GM23338 (cell line): Measurements from ENCODE around the gene SPATA20. TPM values are rescaled to one million over a fixed set of nuclear protein-coding genes. Genes with fewer than 3 reads are reported as not detected.

Source experiments
- ATAC-seq: fragments of 200-7000 bp; cut with Tn5 transposase; 3 replicates; pipeline ENCODE4 v1.9.1; 2020
- DNase-seq: peaks from one replicate; pipeline ENCODE4 v3.0.0-alpha.2; 2015; ENCODE audit warnings: low spot score
- H2AFZ ChIP-seq: fragments of 200-600 bp; sonication (generic); 2 replicates; pipeline ENCODE4 v1.8.0; 2016; ENCODE audit warnings: antibody characterized with exemption, mild to moderate bottlenecking, moderate library complexity
- H3F3A ChIP-seq: fragments of 200-600 bp; sonication (generic); replicated peaks from 2 replicates; pipeline ENCODE4 v1.8.0; 2017; ENCODE audit warnings: antibody characterized with exemption, mixed run types, low read depth
- H3K27ac ChIP-seq: fragments of 200-600 bp; sonication (generic); 2 replicates; pipeline ENCODE4 v1.6.1; 2016; ENCODE audit warnings: low read depth
- H3K27me3 ChIP-seq: fragments of 200-600 bp; sonication (generic); 2 replicates; pipeline ENCODE4 v1.8.0; 2016; ENCODE audit warnings: mild to moderate bottlenecking, mixed run types, moderate library complexity; ENCODE audit not compliant: insufficient read depth
- H3K36me3 ChIP-seq: fragments of 200-600 bp; sonication (generic); 2 replicates; pipeline ENCODE4 v1.8.0; 2016; ENCODE audit warnings: mild to moderate bottlenecking; ENCODE audit not compliant: insufficient read depth
- H3K4me1 ChIP-seq: fragments of 200-600 bp; sonication (generic); 2 replicates; pipeline ENCODE4 v1.8.0; 2016; ENCODE audit warnings: mild to moderate bottlenecking, moderate library complexity; ENCODE audit not compliant: insufficient read depth
- H3K4me2 ChIP-seq: fragments of 200-600 bp; sonication (generic); 2 replicates; pipeline ENCODE4 v1.7.1; 2017; ENCODE audit warnings: mixed run types
- H3K4me3 ChIP-seq: fragments of 200-600 bp; sonication (generic); 2 replicates; pipeline ENCODE4 v1.6.1; 2016; ENCODE audit warnings: mixed run types
- H3K79me2 ChIP-seq: fragments of 200-600 bp; sonication (generic); replicated peaks from 2 replicates; pipeline ENCODE4 v1.8.0; 2017; ENCODE audit warnings: mild to moderate bottlenecking; ENCODE audit not compliant: insufficient read depth
- H3K9me2 ChIP-seq: fragments of 200-600 bp; sonication (generic); 2 replicates; pipeline ENCODE4 v1.8.0; 2017; ENCODE audit not compliant: insufficient read depth
- H4K20me1 ChIP-seq: fragments of 200-600 bp; sonication (generic); replicated peaks from 2 replicates; pipeline ENCODE4 v1.8.0; 2017; ENCODE audit warnings: mild to moderate bottlenecking; ENCODE audit not compliant: insufficient read depth
- H3K27ac Mint-ChIP-seq: 2 replicates; pipeline ENCODE4 v1.8.0; 2020; ENCODE audit warnings: inconsistent platforms, mild to moderate bottlenecking, moderate library complexity, mixed read lengths
- H3K27me3 Mint-ChIP-seq: 3 replicates; pipeline ENCODE4 v1.8.0; 2022; ENCODE audit warnings: low read depth, mild to moderate bottlenecking, moderate library complexity, mixed read lengths, inconsistent platforms; ENCODE audit not compliant: insufficient read depth, poor library complexity
- H3K36me3 Mint-ChIP-seq: 3 replicates; pipeline ENCODE4 v1.8.0; 2021; ENCODE audit warnings: low read depth, mild to moderate bottlenecking, inconsistent platforms, moderate library complexity, mixed read lengths
- H3K4me1 Mint-ChIP-seq: 3 replicates; pipeline ENCODE4 v1.8.0; 2020; ENCODE audit warnings: mild to moderate bottlenecking, inconsistent platforms, mixed read lengths
- H3K4me3 Mint-ChIP-seq: 3 replicates; pipeline ENCODE4 v1.8.0; 2021; ENCODE audit warnings: moderate library complexity, mild to moderate bottlenecking, inconsistent platforms, mixed read lengths
- H3K9me3 Mint-ChIP-seq: 3 replicates; pipeline ENCODE4 v1.8.0; 2020; ENCODE audit warnings: moderate library complexity, mild to moderate bottlenecking, inconsistent platforms, mixed read lengths
- CREB1 ChIP-seq: fragments of 250-450 bp; sonication (Bioruptor Pico); IDR thresholded peaks from 2 replicates; pipeline ENCODE4 v1.5.0; 2020; ENCODE audit warnings: low read depth, mild to moderate bottlenecking, moderate library complexity
- EZH2 ChIP-seq: fragments of 200-600 bp; sonication (generic); IDR thresholded peaks from one replicate; pipeline ENCODE4 v1.8.0; 2017; ENCODE audit warnings: antibody characterized with exemption, mild to moderate bottlenecking, low read depth; ENCODE audit not compliant: unreplicated experiment
- EZH2phosphoT487 ChIP-seq: fragments of 200-600 bp; sonication (generic); IDR thresholded peaks from one replicate; pipeline ENCODE4 v1.8.1; 2018; ENCODE audit warnings: antibody characterized with exemption; ENCODE audit not compliant: unreplicated experiment
- JUNB ChIP-seq: IDR thresholded peaks from one replicate; pipeline ENCODE4 v1.6.1; 2016; ENCODE audit warnings: antibody characterized with exemption; ENCODE audit not compliant: unreplicated experiment
- NANOG ChIP-seq: IDR thresholded peaks from 2 replicates; pipeline ENCODE4 v1.6.1; 2016; ENCODE audit warnings: antibody characterized with exemption, borderline replicate concordance
- POLR2AphosphoS5 ChIP-seq: IDR thresholded peaks from 2 replicates; pipeline ENCODE4 v1.6.1; 2016; ENCODE audit warnings: antibody characterized with exemption, low read depth
- STAT1 ChIP-seq: IDR thresholded peaks from one replicate; pipeline ENCODE4 v1.6.1; 2016; ENCODE audit warnings: antibody characterized with exemption; ENCODE audit not compliant: unreplicated experiment
- ZNF114 ChIP-seq: fragments of 250-450 bp; sonication (Bioruptor Pico); IDR thresholded peaks from 2 replicates; pipeline ENCODE4 v1.5.0; 2020; ENCODE audit warnings: mild to moderate bottlenecking, moderate library complexity
- ZNF331 ChIP-seq: fragments of 250-450 bp; sonication (Bioruptor Pico); IDR thresholded peaks from 2 replicates; pipeline ENCODE4 v1.5.0; 2020; ENCODE audit warnings: low read depth, mild to moderate bottlenecking, moderate library complexity
- polyA plus RNA-seq: library from polyadenylated mRNA; unstranded; fragments of >200 nt; fragmentation: Nextera tagmentation; extraction: Ambion mirVana; gene quantifications from 2 replicates; pipeline ENCODE4 v1.2.1, GENCODE V29; 2016
- total RNA-seq: library from RNA; depleted of rRNA; stranded (reverse); fragments of >200 nt; shearing (Covaris generic); gene quantifications from 2 replicates; pipeline ENCODE4 v1.2.3, GENCODE V29; 2014
- TF ChIP-seq, protein P1 (sequence below): fragments of 250-450 bp; sonication (Bioruptor Pico); IDR thresholded peaks from 2 replicates; pipeline ENCODE4 v1.5.0; 2020; ENCODE audit warnings: mild to moderate bottlenecking, moderate library complexity
- TF ChIP-seq, protein P2 (sequence below): IDR thresholded peaks from 2 replicates; pipeline ENCODE4 v1.6.1; 2016; ENCODE audit warnings: antibody characterized with exemption
- TF ChIP-seq, protein P3 (sequence below), 2 experiments: fragments of 200-600 bp in 1 of 2; sonication (generic) in 1 of 2; conservative IDR thresholded peaks; 2 replicates each; pipeline versions ENCODE4 v1.5.1 to v1.6.1; 2016 to 2017; ENCODE audit warnings: antibody characterized with exemption in 2 of 2, low read depth in 2 of 2, mild to moderate bottlenecking in 2 of 2, moderate library complexity in 1 of 2
- TF ChIP-seq, protein P4 (sequence below): IDR thresholded peaks from one replicate; pipeline ENCODE4 v1.6.1; 2018; ENCODE audit warnings: antibody characterized with exemption; ENCODE audit not compliant: unreplicated experiment

Gene SPATA20
- total and polyA plus RNA-seq, 2 experiments from 2014 or later, result 13.8 to 32.7 TPM

DNA sequence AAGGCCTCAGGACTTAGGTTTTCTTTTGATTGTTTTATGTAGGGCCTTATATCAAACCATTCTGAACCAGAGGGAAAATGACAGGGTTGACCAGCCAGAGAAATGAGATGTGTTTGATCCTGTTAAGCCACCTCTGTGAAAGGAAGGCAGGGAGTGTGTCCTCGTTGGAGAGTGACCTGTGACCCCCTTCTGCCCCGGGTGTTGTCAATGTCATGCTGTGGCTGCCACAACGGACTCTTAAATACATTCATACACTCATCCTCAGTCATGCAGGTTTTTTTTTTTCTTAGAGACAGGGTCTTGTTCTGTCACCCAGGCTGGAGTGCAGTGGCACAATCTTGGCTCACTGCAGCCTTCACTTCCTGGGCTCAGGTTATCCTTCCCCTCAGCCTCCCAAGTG, 32.6 kb upstream of the SPATA20 start:
- H3K9me3 Mint-ChIP-seq, result no peaks in the 10 kb centered on the region; the same call in 2 of the 3 replicates
- H2AFZ ChIP-seq, result no peak overlapping the region

More for the DNA sequence above, 32.6 kb upstream of the SPATA20 start:
- H3K4me1 Mint-ChIP-seq, result peaks cover 36% of the 10 kb centered on the region
- ATAC-seq (no peak), DNase-seq (no peak)
- no peak overlapping the region for H3K27ac Mint-ChIP-seq
- H3K27me3 ChIP-seq, result no peaks in the 10 kb centered on the region; the same call in 1 of the 2 replicates
- H4K20me1 ChIP-seq, result no peaks in the 10 kb centered on the region
- peaks cover 12% of the 10 kb centered on the region for H3K27me3 Mint-ChIP-seq
- 0 out of 2 replicates have a peak, but pooled peaks cover 3% of the 10 kb centered on the region for H3K4me1 ChIP-seq
- no peaks in the 10 kb centered on the region for H3K36me3 Mint-ChIP-seq
- no peak overlapping the region for H3K4me2 ChIP-seq
- no peaks in the 10 kb centered on the region for H3K79me2 ChIP-seq
- H3K4me3 Mint-ChIP-seq, result no peak overlapping the region
- H3K36me3 ChIP-seq, result no peaks in the 10 kb centered on the region
- H3F3A ChIP-seq, result no peaks in the 10 kb centered on the region
- H3K9me2 ChIP-seq, result 0 out of 2 replicates have a peak, but pooled peaks cover 2% of the 10 kb centered on the region
- H3K4me3 ChIP-seq, result no peak overlapping the region
- H3K27ac ChIP-seq, result no peak overlapping the region
- TF ChIP-seq EZH2, result no peak
- no peak for TF ChIP-seq ZNF114 (CRISPR knock-in tag)
- TF ChIP-seq ZNF331 (CRISPR knock-in tag), result no peak
- TF ChIP-seq, protein P1, sequence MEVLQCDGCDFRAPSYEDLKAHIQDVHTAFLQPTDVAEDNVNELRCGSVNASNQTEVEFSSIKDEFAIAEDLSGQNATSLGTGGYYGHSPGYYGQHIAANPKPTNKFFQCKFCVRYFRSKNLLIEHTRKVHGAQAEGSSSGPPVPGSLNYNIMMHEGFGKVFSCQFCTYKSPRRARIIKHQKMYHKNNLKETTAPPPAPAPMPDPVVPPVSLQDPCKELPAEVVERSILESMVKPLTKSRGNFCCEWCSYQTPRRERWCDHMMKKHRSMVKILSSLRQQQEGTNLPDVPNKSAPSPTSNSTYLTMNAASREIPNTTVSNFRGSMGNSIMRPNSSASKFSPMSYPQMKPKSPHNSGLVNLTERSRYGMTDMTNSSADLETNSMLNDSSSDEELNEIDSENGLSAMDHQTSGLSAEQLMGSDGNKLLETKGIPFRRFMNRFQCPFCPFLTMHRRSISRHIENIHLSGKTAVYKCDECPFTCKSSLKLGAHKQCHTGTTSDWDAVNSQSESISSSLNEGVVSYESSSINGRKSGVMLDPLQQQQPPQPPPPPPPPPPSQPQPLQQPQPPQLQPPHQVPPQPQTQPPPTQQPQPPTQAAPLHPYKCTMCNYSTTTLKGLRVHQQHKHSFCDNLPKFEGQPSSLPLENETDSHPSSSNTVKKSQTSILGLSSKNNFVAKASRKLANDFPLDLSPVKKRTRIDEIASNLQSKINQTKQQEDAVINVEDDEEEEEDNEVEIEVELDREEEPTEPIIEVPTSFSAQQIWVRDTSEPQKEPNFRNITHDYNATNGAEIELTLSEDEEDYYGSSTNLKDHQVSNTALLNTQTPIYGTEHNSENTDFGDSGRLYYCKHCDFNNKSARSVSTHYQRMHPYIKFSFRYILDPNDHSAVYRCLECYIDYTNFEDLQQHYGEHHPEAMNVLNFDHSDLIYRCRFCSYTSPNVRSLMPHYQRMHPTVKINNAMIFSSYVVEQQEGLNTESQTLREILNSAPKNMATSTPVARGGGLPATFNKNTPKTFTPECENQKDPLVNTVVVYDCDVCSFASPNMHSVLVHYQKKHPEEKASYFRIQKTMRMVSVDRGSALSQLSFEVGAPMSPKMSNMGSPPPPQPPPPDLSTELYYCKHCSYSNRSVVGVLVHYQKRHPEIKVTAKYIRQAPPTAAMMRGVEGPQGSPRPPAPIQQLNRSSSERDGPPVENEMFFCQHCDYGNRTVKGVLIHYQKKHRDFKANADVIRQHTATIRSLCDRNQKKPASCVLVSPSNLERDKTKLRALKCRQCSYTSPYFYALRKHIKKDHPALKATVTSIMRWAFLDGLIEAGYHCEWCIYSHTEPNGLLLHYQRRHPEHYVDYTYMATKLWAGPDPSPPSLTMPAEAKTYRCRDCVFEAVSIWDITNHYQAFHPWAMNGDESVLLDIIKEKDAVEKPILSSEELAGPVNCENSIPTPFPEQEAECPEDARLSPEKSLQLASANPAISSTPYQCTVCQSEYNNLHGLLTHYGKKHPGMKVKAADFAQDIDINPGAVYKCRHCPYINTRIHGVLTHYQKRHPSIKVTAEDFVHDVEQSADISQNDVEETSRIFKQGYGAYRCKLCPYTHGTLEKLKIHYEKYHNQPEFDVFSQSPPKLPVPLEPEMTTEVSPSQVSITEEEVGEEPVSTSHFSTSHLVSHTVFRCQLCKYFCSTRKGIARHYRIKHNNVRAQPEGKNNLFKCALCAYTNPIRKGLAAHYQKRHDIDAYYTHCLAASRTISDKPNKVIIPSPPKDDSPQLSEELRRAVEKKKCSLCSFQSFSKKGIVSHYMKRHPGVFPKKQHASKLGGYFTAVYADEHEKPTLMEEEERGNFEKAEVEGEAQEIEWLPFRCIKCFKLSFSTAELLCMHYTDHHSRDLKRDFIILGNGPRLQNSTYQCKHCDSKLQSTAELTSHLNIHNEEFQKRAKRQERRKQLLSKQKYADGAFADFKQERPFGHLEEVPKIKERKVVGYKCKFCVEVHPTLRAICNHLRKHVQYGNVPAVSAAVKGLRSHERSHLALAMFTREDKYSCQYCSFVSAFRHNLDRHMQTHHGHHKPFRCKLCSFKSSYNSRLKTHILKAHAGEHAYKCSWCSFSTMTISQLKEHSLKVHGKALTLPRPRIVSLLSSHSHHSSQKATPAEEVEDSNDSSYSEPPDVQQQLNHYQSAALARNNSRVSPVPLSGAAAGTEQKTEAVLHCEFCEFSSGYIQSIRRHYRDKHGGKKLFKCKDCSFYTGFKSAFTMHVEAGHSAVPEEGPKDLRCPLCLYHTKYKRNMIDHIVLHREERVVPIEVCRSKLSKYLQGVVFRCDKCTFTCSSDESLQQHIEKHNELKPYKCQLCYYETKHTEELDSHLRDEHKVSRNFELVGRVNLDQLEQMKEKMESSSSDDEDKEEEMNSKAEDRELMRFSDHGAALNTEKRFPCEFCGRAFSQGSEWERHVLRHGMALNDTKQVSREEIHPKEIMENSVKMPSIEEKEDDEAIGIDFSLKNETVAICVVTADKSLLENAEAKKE (CRISPR knock-in tag), result no peak
- no peak for TF ChIP-seq EZH2phosphoT487
- TF ChIP-seq NANOG, result no peak
- TF ChIP-seq, protein P2, sequence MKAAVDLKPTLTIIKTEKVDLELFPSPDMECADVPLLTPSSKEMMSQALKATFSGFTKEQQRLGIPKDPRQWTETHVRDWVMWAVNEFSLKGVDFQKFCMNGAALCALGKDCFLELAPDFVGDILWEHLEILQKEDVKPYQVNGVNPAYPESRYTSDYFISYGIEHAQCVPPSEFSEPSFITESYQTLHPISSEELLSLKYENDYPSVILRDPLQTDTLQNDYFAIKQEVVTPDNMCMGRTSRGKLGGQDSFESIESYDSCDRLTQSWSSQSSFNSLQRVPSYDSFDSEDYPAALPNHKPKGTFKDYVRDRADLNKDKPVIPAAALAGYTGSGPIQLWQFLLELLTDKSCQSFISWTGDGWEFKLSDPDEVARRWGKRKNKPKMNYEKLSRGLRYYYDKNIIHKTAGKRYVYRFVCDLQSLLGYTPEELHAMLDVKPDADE, result no peak
- no peak for TF ChIP-seq STAT1
- TF ChIP-seq, protein P3, sequence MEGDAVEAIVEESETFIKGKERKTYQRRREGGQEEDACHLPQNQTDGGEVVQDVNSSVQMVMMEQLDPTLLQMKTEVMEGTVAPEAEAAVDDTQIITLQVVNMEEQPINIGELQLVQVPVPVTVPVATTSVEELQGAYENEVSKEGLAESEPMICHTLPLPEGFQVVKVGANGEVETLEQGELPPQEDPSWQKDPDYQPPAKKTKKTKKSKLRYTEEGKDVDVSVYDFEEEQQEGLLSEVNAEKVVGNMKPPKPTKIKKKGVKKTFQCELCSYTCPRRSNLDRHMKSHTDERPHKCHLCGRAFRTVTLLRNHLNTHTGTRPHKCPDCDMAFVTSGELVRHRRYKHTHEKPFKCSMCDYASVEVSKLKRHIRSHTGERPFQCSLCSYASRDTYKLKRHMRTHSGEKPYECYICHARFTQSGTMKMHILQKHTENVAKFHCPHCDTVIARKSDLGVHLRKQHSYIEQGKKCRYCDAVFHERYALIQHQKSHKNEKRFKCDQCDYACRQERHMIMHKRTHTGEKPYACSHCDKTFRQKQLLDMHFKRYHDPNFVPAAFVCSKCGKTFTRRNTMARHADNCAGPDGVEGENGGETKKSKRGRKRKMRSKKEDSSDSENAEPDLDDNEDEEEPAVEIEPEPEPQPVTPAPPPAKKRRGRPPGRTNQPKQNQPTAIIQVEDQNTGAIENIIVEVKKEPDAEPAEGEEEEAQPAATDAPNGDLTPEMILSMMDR (conservative IDR thresholded peaks at IDR 0.05; ENCODE audit: low read depth in 2 of 2), result no peak
- TF ChIP-seq CREB1 (CRISPR knock-in tag), result no peak
- TF ChIP-seq, protein P4, sequence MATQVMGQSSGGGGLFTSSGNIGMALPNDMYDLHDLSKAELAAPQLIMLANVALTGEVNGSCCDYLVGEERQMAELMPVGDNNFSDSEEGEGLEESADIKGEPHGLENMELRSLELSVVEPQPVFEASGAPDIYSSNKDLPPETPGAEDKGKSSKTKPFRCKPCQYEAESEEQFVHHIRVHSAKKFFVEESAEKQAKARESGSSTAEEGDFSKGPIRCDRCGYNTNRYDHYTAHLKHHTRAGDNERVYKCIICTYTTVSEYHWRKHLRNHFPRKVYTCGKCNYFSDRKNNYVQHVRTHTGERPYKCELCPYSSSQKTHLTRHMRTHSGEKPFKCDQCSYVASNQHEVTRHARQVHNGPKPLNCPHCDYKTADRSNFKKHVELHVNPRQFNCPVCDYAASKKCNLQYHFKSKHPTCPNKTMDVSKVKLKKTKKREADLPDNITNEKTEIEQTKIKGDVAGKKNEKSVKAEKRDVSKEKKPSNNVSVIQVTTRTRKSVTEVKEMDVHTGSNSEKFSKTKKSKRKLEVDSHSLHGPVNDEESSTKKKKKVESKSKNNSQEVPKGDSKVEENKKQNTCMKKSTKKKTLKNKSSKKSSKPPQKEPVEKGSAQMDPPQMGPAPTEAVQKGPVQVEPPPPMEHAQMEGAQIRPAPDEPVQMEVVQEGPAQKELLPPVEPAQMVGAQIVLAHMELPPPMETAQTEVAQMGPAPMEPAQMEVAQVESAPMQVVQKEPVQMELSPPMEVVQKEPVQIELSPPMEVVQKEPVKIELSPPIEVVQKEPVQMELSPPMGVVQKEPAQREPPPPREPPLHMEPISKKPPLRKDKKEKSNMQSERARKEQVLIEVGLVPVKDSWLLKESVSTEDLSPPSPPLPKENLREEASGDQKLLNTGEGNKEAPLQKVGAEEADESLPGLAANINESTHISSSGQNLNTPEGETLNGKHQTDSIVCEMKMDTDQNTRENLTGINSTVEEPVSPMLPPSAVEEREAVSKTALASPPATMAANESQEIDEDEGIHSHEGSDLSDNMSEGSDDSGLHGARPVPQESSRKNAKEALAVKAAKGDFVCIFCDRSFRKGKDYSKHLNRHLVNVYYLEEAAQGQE, result no peak
- TF ChIP-seq POLR2AphosphoS5, result no peak
- no peak for TF ChIP-seq JUNB
